K562 (cell line): Measurements from ENCODE around the gene ITPR1. TPM values are rescaled to one million over a fixed set of nuclear protein-coding genes. Genes with fewer than 3 reads are reported as not detected.

Source experiments
- ATAC-seq: fragments of 200-7000 bp; cut with Tn5 transposase; 3 replicates; pipeline ENCODE4 v1.9.1; 2020; ENCODE audit warnings: moderate library complexity
- BruUV-seq: library from RNA; stranded (reverse); fragments of 400-500 nt; replicated peaks from 2 replicates; lab custom pipeline; 2021; lab: Mats Ljungman, UMichigan
- CTCF ChIA-PET: fragments of 300-600 bp; formaldehyde crosslinking; extraction: SDS; loops from one replicate; lab custom pipeline; 2021; ENCODE audit warnings: low intra/inter-chr PET ratio; lab: Yijun Ruan, JAX
- POLR2A ChIA-PET: fragments of 300-600, 350-650 bp; sonication (Branson Sonifier 250); formaldehyde crosslinking; extraction: SDS; loops from one replicate; lab custom pipeline; 2021; ENCODE audit warnings: antibody characterized with exemption, inconsistent platforms; lab: Yijun Ruan, JAX
- DNase-seq, 4 experiments: peaks; one replicate each; pipeline versions ENCODE4 v3.0.0 to v3.0.0-alpha.2; 2011 to 2018; ENCODE audit warnings: low spot score in 3 of 4, mixed read lengths in 3 of 4; ENCODE audit errors: extremely low read depth in 1 of 4
- FAIRE-seq: peaks from 2 replicates; lab custom pipeline; 2011; peaks lifted over from hg19 to GRCh38; lab: Jason Lieb, UNC
- H2AFZ ChIP-seq: 2 replicates; pipeline ENCODE4 v1.6.0; 2011; ENCODE audit warnings: low read depth, low read length, control low read depth, inconsistent platforms
- H3K27ac ChIP-seq: fragments of 200-600 bp; 3 replicates; pipeline ENCODE4 v1.8.0; 2011; ENCODE audit warnings: low read depth, mild to moderate bottlenecking, control low read depth, inconsistent platforms, low read length, moderate library complexity, mixed read lengths; ENCODE audit errors: extremely low read depth
- H3K27me3 ChIP-seq, 2 experiments: fragments of 300-600 bp in 1 of 2; 2 replicates in 1 of 2; 3 replicates in 1 of 2; pipeline versions ENCODE4 v1.6.0 to v1.8.0; 2011; ENCODE audit warnings: inconsistent platforms in 2 of 2, low read length in 2 of 2, mild to moderate bottlenecking in 1 of 2, mixed read lengths in 1 of 2, moderate library complexity in 1 of 2; ENCODE audit not compliant: control insufficient read depth in 2 of 2, insufficient read depth in 2 of 2
- H3K36me3 ChIP-seq: fragments of 300-600 bp; 3 replicates; pipeline ENCODE4 v1.8.0; 2011; ENCODE audit warnings: mild to moderate bottlenecking, low read length, inconsistent platforms; ENCODE audit not compliant: control insufficient read depth, insufficient read depth
- H3K4me1 ChIP-seq, 2 experiments: fragments of 200-600 bp in 1 of 2; replicated peaks in 1 of 2; 2 replicates in 1 of 2; 3 replicates in 1 of 2; pipeline versions ENCODE4 v1.5.1 to v1.8.0; 2011; ENCODE audit warnings: inconsistent platforms in 2 of 2, low read length in 2 of 2, mild to moderate bottlenecking in 1 of 2, mixed read lengths in 1 of 2, moderate library complexity in 1 of 2; ENCODE audit not compliant: control insufficient read depth in 2 of 2, insufficient read depth in 2 of 2
- H3K4me2 ChIP-seq: 2 replicates; pipeline ENCODE4 v1.6.1; 2011; ENCODE audit warnings: low read length, control low read depth, inconsistent platforms, mixed read lengths; ENCODE audit not compliant: insufficient read depth
- H3K4me3 ChIP-seq: fragments of 200-600 bp; sonication (generic), shearing (Covaris generic); 2 replicates; pipeline ENCODE4 v1.5.1; 2016; ENCODE audit warnings: control low read depth, inconsistent platforms
- H3K79me2 ChIP-seq: fragments of 200-600 bp; 3 replicates; pipeline ENCODE4 v1.8.0; 2011; ENCODE audit warnings: low read length, inconsistent platforms; ENCODE audit not compliant: control insufficient read depth, insufficient read depth
- H3K9ac ChIP-seq, 2 experiments: 2 replicates each; pipeline versions ENCODE4 v1.6.0 to v1.6.1; 2011; ENCODE audit warnings: low read depth in 2 of 2, low read length in 2 of 2, control low read depth in 1 of 2, inconsistent platforms in 1 of 2, mild to moderate bottlenecking in 1 of 2, mixed read lengths in 1 of 2; ENCODE audit not compliant: insufficient read depth in 1 of 2
- H3K9me1 ChIP-seq: one replicate; pipeline ENCODE4 v1.6.0; 2011; ENCODE audit warnings: inconsistent platforms, mild to moderate bottlenecking, low read length, moderate library complexity; ENCODE audit not compliant: control insufficient read depth, insufficient read depth
- H3K9me3 ChIP-seq: replicated peaks from 2 replicates; pipeline ENCODE4 v1.5.1; 2011; ENCODE audit warnings: low read depth, low read length, inconsistent platforms; ENCODE audit not compliant: control insufficient read depth, insufficient read depth
- H4K20me1 ChIP-seq: replicated peaks from 2 replicates; pipeline ENCODE4 v1.6.1; 2011; ENCODE audit warnings: low read length, inconsistent platforms, mixed read lengths; ENCODE audit not compliant: control insufficient read depth, insufficient read depth
- DACH1 ChIP-seq: fragments of 450-650 bp; IDR thresholded peaks from 2 replicates; pipeline ENCODE4 v1.6.1; 2018; ENCODE audit not compliant: partially characterized antibody
- NFIC ChIP-seq: fragments of 450-650 bp; IDR thresholded peaks from 2 replicates; pipeline ENCODE4 v1.6.1; 2017; ENCODE audit warnings: mild to moderate bottlenecking, inconsistent platforms
- PHF21A ChIP-seq: fragments of 450-650 bp; IDR thresholded peaks from 2 replicates; pipeline ENCODE4 v1.6.1; 2017; ENCODE audit warnings: low read depth, borderline replicate concordance
- TFAM ChIP-seq: fragments of 250-450 bp; sonication (Bioruptor Pico); conservative IDR thresholded peaks from 2 replicates; pipeline ENCODE4 v1.5.0; 2021; ENCODE audit warnings: mild to moderate bottlenecking, moderate library complexity
- ZBED1 ChIP-seq: IDR thresholded peaks from 2 replicates; pipeline ENCODE4 v1.6.1; 2014
- ZNF785 ChIP-seq: fragments of 250-450 bp; sonication (Bioruptor Pico); IDR thresholded peaks from 2 replicates; pipeline ENCODE4 v1.4.0; 2020; ENCODE audit warnings: mild to moderate bottlenecking
- WGBS: fragments of 100-300 bp; shearing (Covaris generic); methylation state at CpG from one replicate; pipeline ENCODE4 v1.1.6; 2016; ENCODE audit warnings: low coverage, mixed read lengths; ENCODE audit not compliant: insufficient coverage; ENCODE audit errors: missing lambda C conversion rate; 5-methylcytosine and 5-hydroxymethylcytosine counted together
- in situ Hi-C: fragments of 300-500 bp; cut with MboI; formaldehyde crosslinking; loops from 4 replicates; pipeline ENCODE4 v1.15.0; 2018; ENCODE audit warnings: inconsistent platforms, mixed read lengths
- intact Hi-C: fragments of 100-400 bp; cut with micrococcal nuclease; formaldehyde crosslinking; loops from 2 replicates; pipeline ENCODE4 v1.14.2; 2022
- polyA plus RNA-seq, 8 experiments: library from polyadenylated mRNA; depleted of rRNA in 4 of 8; stranded (reverse) in 5 of 8; unstranded in 3 of 8; fragments of >200 nt; fragmentation: Nextera tagmentation in 2 of 8; fragmentation: Illumina TruSeq in 1 of 8; extraction: Ambion mirVana in 2 of 8; extraction: Trizol in 1 of 8; gene quantifications; 2 replicates each; pipeline versions ENCODE4 v1.2.1 to v1.2.3, GENCODE V29; 2011 to 2014; ENCODE audit warnings: inconsistent platforms in 1 of 8, missing spikeins in 1 of 8
- total RNA-seq, 7 experiments: library from RNA; depleted of rRNA in 6 of 7; stranded (reverse); fragments of >200 nt in 6 of 7; fragmentation: Illumina TruSeq in 2 of 7; extraction: Trizol in 2 of 7; gene quantifications; 2 replicates each; pipeline versions ENCODE4 v1.2.1 to v1.2.3, GENCODE V29; 2011 to 2021; ENCODE audit warnings: low replicate concordance in 1 of 7
- TF ChIP-seq, protein P1 (sequence below): fragments of 450-650 bp; IDR thresholded peaks from 2 replicates; pipeline ENCODE4 v1.6.1; 2017; ENCODE audit warnings: antibody characterized with exemption, mild to moderate bottlenecking

ITPR1 gene
- total and polyA plus RNA-seq, 9 of the 15 experiments (the other 6 are each of a cell fraction or from before 2014, with no cell fraction given): 22.4 to 40.0 (median 27.4) TPM

- no peaks in the 10 kb centered on the region for H3K27me3 ChIP-seq
- TF ChIP-seq ZNF785 (no peak), PHF21A (no peak), TFAM (CRISPR knock-in tag) (no peak), NFIC (0 out of 2 replicates have a peak, but pooled peaks have one; percentile 15), ZBED1 (no peak), DACH1 (no peak)
- TF ChIP-seq, protein P1, sequence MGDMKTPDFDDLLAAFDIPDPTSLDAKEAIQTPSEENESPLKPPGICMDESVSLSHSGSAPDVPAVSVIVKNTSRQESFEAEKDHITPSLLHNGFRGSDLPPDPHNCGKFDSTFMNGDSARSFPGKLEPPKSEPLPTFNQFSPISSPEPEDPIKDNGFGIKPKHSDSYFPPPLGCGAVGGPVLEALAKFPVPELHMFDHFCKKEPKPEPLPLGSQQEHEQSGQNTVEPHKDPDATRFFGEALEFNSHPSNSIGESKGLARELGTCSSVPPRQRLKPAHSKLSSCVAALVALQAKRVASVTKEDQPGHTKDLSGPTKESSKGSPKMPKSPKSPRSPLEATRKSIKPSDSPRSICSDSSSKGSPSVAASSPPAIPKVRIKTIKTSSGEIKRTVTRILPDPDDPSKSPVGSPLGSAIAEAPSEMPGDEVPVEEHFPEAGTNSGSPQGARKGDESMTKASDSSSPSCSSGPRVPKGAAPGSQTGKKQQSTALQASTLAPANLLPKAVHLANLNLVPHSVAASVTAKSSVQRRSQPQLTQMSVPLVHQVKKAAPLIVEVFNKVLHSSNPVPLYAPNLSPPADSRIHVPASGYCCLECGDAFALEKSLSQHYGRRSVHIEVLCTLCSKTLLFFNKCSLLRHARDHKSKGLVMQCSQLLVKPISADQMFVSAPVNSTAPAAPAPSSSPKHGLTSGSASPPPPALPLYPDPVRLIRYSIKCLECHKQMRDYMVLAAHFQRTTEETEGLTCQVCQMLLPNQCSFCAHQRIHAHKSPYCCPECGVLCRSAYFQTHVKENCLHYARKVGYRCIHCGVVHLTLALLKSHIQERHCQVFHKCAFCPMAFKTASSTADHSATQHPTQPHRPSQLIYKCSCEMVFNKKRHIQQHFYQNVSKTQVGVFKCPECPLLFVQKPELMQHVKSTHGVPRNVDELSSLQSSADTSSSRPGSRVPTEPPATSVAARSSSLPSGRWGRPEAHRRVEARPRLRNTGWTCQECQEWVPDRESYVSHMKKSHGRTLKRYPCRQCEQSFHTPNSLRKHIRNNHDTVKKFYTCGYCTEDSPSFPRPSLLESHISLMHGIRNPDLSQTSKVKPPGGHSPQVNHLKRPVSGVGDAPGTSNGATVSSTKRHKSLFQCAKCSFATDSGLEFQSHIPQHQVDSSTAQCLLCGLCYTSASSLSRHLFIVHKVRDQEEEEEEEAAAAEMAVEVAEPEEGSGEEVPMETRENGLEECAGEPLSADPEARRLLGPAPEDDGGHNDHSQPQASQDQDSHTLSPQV: peak; percentile 45; the same call in 1 of the 2 replicates
- in situ Hi-C loops: loop anchor here (5.0 kb wide), 1 partner anchor 90 kb away; no protein-coding TSS in a partner anchor
- intact Hi-C loops: loop anchor here (5.0 kb wide), 2 partner anchors 245 to 380 kb away; no protein-coding TSS in a partner anchor
- BruUV-seq: no TSS peak
- ChIA-PET POLR2A (interaction anchor here (0.8 to 1.3 kb wide), 2 partner anchors 13 to 19 kb away, joined by 4 to 5 read pairs; no protein-coding TSS in a partner anchor), CTCF (no interaction called here)
- no peak overlapping the region for H3K4me3 ChIP-seq
- H3K9me1 ChIP-seq: no peaks in the 10 kb centered on the region
- H3K9me3 ChIP-seq: no peaks in the 10 kb centered on the region
- H4K20me1 ChIP-seq: no peaks in the 10 kb centered on the region
- peaks cover 30% of the 10 kb centered on the region for H3K79me2 ChIP-seq
- no peak overlapping the region for H3K27ac ChIP-seq
- H2AFZ ChIP-seq: no peak overlapping the region
- 65% methylated on average over 5 of the region's 5 CpGs for WGBS
- no peak overlapping the region for H3K9ac ChIP-seq
- no peak overlapping the region for H3K4me2 ChIP-seq
- no peak for FAIRE-seq
- peaks cover 16 to 49% of the 10 kb centered on the region in 2 experiments for H3K4me1 ChIP-seq
- ATAC-seq: no peak
- no peak for DNase-seq
- H3K36me3 ChIP-seq: peaks cover 18% of the 10 kb centered on the region
Measured at GRCh38 chr3:4812591-4812990, 319.4 kb downstream of the ITPR1 start.
